ELF-1 (cell line): ENCODE measurements around the gene C1QL1.

ENCODE experiments used
- DNase-seq: peaks from one replicate; pipeline ENCODE4 v3.0.0-alpha.2; 2016; ENCODE audit warnings: low read depth, low spot score

Gene C1QL1

DNA sequence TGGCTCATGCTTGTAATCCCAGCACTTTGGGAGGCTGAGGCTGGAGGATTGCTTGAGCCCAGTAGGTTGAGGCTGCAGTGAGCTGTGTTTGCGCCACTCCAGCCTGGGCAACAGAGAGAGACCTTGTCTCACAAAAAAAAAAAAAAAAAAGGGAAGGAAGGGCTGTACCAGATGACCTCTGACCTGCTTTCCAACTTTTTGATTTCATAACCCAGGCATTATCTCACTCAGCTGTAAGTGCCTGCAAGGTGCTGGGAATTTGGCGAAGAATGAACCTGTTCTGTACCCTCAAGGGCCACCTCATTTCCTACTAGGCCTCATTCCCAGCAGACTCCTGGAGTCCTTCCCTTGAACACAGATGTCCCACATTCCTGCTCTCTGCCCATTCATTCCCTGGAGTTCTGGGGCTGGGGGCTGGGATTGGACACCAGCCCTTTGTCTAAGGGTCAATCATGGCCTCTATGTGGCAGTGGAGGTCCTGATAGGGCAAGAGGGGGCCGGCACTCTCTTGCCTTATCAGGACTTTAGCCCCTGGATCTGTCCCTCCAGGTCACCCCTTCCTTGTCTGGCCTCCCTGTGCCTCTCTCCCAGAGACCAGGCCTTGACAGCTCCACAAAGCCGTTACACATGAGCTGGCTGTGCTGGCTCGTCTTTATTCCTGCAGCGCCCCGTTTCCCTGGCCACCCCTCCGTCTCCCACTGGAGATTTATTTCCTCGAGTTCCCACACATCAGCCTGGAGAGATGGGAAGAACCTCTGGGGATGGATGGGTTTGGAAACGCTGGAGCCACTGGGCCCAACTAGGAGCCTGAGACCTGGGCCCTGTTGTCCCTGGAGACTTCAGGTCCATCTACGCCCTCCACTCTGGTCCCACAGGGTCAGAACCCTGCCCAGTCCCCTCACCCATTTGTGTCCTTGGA, 52.0 kb downstream of the C1QL1 start:
- no peak for DNase-seq

DNA sequence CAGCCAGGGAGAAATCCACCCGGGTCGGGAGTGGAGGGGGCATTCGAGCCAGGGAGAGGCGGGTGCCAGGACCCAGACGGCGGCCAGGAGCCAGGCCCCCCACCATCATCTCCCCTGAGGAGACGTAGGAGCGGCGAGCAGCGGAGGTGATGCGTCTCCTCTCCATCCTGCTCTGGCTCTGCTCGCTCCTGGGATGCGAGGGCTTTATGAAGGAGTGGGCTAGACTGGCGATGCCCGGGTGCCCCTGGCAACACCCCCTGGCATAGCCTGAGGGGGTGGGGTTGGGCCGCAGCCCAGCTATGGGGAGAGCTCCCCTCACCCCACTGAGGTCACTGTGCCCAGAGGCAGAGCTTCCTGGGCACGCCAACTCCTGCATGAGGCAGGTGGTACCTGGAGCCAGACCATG, 52.8 kb downstream of the C1QL1 start, which contains the start of gene GFAP:
Gene GFAP, minus strand, starts transcription at position 180 of the 406 bp plus-strand sequence. Its CDS starts 14 bp downstream, at position 166.
- no peak for DNase-seq

DNA sequence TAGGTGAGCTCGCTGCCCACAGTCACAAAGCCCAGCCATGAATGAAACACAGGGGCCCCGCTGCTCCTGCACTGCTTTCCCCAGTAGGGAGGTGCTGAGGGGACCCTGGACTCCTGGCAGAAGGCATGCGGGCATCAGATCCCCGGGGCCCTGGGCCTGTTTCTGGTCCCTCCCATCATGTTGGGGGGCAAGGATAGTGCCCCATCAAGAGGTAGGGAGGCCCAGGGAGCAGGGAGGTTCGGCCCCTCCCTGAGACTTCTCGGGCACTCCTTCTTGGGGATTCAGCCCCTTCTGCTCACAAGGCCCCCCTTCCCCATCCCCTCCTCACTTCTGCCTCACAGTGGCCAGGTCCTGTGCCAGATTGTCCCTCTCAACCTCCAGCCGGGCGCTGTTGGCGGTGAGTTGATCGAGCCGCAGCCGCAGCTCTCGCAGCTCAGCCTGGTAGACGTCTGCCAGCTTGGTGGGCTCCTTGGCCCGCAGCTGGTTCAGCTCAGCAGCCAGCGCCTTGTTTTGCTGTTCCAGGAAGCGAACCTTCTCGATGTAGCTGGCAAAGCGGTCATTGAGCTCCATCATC, 53.3 kb downstream of the C1QL1 start:
- DNase-seq, result no peak

DNA sequence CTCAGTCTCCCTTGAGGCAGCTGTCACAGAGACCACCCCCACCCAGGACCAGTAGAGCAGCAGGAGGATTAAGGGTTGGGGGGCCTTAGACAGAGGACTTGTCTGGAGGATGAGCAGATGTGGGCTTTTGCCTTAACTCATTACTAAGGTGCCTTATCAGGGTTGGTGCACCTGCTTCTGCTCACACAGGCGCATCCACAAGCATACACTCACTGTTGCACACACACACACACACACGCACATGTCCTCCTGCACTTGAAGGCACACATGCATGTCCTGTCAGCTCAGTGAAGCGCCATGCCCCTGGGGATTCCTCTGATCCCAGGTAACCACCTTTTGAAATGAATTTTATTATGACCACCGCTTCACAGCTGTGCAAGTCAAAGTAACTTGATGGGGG, 54.0 kb downstream of the C1QL1 start:
- DNase-seq, result no peak

DNA sequence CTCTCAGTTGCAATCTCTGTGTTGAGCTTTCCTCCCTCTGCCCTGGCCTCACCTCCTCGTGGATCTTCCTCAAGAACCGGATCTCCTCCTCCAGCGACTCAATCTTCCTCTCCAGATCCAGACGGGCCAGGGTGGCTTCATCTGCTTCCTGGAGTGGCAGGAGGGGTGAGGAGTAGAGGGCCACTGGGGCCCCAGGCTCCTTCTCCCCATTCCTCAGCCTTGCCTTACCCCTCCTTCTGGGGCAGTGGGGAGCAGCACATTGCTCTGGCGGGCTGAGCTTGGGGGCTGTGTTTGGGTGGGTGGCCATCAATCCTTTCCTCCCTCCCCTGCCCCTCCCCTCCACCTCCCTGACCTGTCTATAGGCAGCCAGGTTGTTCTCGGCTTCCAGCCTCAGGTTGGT, 54.4 kb downstream of the C1QL1 start:
- no peak for DNase-seq

DNA sequence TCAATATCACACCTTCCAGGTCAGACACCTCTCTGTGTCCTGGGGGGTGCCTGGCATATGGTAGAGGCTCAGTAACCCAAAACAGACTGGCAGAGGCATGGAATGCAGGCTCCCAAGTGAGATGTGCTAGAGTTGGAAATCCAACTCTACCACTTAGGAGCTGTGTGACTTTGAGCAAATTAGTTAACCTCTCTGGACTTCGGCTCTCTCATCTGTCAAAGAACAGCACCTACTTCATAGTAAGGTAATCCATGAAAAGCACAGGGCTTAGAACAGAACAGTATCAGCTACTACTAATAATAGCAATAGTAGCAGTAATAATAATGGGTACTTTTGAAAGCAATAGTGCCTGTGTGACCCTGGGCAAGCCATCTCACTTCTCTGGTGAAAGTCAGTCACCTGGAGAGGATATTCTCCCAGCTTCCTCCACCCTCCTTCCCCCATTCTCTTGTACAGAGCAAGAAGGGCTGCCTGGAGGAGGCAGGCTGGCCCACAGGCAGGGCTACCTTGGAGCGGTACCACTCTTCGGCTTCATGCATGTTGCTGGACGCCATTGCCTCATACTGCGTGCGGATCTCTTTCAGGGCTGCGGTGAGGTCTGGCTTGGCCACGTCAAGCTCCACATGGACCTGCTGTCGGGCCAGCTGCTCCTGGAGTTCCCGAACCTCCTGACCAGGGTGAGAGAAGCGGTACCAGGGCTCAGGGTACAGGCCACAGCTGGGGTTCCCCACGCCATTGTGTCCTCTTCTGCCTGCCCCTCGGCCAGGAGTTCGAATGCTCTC, 55.1 kb downstream of the C1QL1 start:
- DNase-seq, result no peak

DNA sequence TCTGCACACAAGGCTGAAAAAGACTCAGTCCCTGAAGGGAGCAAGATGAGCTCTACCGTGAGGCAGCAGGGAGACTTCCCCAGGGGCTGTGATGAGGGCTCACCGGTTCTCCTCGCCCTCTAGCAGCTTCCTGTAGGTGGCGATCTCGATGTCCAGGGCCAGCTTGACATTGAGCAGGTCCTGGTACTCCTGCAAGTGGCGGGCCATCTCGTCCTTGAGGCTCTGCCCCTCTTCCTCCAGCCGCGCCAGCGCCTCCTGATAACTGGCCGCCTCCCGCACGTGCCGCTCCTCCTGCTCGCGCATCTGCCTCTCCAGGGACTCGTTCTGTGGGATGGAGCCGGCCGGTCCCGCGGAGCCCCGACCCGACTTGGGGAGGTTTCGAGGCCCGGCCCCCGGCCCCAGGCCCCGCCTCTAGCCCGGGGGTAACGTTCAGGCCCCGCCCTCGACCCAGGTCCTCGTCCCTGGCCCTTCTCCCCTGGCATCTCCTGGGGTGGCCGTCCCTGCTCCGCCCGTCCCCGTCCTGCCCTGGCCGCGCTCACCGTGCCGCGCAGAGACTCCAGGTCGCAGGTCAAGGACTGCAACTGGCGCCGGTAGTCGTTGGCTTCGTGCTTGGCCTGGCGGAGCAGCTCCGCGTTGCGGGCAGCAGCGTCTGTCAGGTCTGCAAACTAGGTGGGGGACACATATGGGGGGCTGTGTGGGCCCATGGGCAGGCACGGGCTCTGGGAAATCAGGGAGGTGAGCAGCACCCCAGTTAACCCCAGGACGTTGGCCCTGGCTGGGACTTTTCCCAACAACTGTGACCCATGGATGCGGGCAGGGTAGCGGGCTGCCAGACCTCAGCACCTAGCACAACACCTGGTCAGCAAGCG, 56.7 kb downstream of the C1QL1 start:
- DNase-seq, result peak; percentile 90

DNA sequence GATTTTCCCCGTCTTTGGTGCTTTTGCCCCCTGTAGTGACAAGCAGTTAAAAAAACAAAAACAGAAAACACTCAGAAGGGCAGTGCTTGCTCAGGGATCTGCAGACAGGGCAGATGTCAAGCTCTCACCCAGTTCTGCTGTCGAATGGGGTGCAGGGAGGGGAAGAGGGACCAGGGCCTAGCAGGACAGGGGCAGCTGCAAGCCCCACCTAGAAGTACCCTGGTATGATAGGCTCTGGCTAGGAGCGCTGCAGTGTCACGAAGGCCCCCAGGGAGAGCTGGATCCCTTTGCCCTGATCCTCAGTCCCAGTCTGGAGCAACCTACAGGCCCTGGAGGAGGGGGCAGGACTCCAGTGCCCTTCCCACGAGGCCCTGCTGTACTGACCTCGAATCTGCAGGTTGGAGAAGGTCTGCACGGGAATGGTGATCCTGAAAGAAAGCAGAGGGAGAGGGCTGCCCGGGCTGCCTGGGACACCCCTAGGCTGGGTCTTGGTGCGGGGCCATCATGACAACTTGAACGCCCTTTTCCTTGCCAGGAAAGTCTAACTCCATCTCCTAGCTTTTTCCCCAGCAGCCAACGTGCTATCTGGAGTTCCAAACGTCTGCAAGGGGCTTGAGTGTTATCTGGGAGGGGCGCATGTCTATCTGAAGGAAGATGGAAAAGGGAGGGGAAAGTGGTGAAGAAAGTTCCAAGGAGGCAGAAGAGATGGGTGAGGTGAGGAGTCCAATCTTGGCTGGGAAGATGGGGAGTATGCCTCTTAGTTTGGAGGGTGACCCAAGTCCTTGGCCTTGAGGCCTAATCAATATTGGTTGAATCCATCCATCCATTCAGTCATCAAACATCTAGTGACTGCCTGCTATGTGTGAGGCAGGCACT, 57.6 kb downstream of the C1QL1 start:
- DNase-seq, result no peak
